ENCODE results near the gene ADAM12. TPM values are rescaled to one million over a fixed set of nuclear protein-coding genes. Genes with fewer than 3 reads are reported as not detected.

Gene ADAM12
- total RNA-seq, 2 experiments from 2014 or later: 0.60 to 1.6 TPM

- Mint-ChIP-seq H3K4me3 (no peak overlapping the region), H3K36me3 (ENCODE audit: low read depth) (no peaks in the 10 kb centered on the region), H3K27ac (no peak overlapping the region), H3K9me3 (ENCODE audit: insufficient read depth) (no peaks in the 10 kb centered on the region), H3K4me1 (ENCODE audit: low read depth) (no peaks in the 10 kb centered on the region), H3K27me3 (ENCODE audit: low read depth) (no peaks in the 10 kb centered on the region)
- CTCF ChIA-PET: no interaction called here
- POLR2A ChIA-PET: no interaction called here
- DNase-seq (no peak), ATAC-seq (no peak)
Observed at GRCh38 chr10:126398924-126399323, 10.6 kb upstream of the ADAM12 start.

GRCh38 chr10:126398383-126398743 is 10.1 kb upstream of the ADAM12 start:
- DNase-seq (no peak), ATAC-seq (no peak)
- POLR2A ChIA-PET: no interaction called here
- Mint-ChIP-seq H3K4me3 (no peak overlapping the region), H3K27me3 (ENCODE audit: low read depth) (no peaks in the 10 kb centered on the region), H3K9me3 (ENCODE audit: insufficient read depth) (no peaks in the 10 kb centered on the region), H3K27ac (no peak overlapping the region), H3K4me1 (ENCODE audit: low read depth) (no peaks in the 10 kb centered on the region), H3K36me3 (ENCODE audit: low read depth) (no peaks in the 10 kb centered on the region)
- CTCF ChIA-PET: no interaction called here

- Mint-ChIP-seq H3K27ac (no peak overlapping the region), H3K4me3 (no peak overlapping the region)
- CTCF ChIA-PET: no interaction called here
Observed at GRCh38 chr10:126397640-126398382, 9.5 kb upstream of the ADAM12 start.

GRCh38 chr10:126397156-126397555 is 8.9 kb upstream of the ADAM12 start:
- H3K27ac Mint-ChIP-seq: no peak overlapping the region
- POLR2A ChIA-PET: no interaction called here

More at GRCh38 chr10:126397640-126398382, 9.5 kb upstream of the ADAM12 start:
- Mint-ChIP-seq H3K36me3 (ENCODE audit: low read depth) (no peaks in the 10 kb centered on the region), H3K9me3 (ENCODE audit: insufficient read depth) (no peaks in the 10 kb centered on the region), H3K27me3 (ENCODE audit: low read depth) (no peaks in the 10 kb centered on the region), H3K4me1 (ENCODE audit: low read depth) (no peaks in the 10 kb centered on the region)
- ATAC-seq: no peak
- no peak for DNase-seq
- POLR2A ChIA-PET: no interaction called here

GRCh38 chr10:126394948-126395347 is 6.7 kb upstream of the ADAM12 start:
- no peak for DNase-seq
- ATAC-seq: no peak
- Mint-ChIP-seq H3K36me3 (ENCODE audit: low read depth) (no peaks in the 10 kb centered on the region), H3K4me1 (ENCODE audit: low read depth) (no peaks in the 10 kb centered on the region), H3K4me3 (no peak overlapping the region), H3K27me3 (ENCODE audit: low read depth) (no peaks in the 10 kb centered on the region), H3K9me3 (ENCODE audit: insufficient read depth) (no peaks in the 10 kb centered on the region), H3K27ac (no peak overlapping the region)
- CTCF ChIA-PET: no interaction called here
- POLR2A ChIA-PET: no interaction called here

More at GRCh38 chr10:126397156-126397555, 8.9 kb upstream of the ADAM12 start:
- Mint-ChIP-seq H3K27me3 (ENCODE audit: low read depth) (no peaks in the 10 kb centered on the region), H3K4me3 (no peak overlapping the region), H3K9me3 (ENCODE audit: insufficient read depth) (no peaks in the 10 kb centered on the region), H3K36me3 (ENCODE audit: low read depth) (no peaks in the 10 kb centered on the region), H3K4me1 (ENCODE audit: low read depth) (no peaks in the 10 kb centered on the region)
- CTCF ChIA-PET: no interaction called here
- DNase-seq (no peak), ATAC-seq (no peak)

- ATAC-seq: no peak
- H3K9me3 Mint-ChIP-seq (ENCODE audit: insufficient read depth): no peaks in the 10 kb centered on the region
- no peak overlapping the region for H3K4me3 Mint-ChIP-seq
- DNase-seq: no peak
- peaks cover 12% of the 10 kb centered on the region for H3K27me3 Mint-ChIP-seq (ENCODE audit: low read depth)
- ChIA-PET CTCF (no interaction called here), POLR2A (no interaction called here)
- H3K27ac Mint-ChIP-seq: no peak overlapping the region
- no peaks in the 10 kb centered on the region for H3K36me3 Mint-ChIP-seq (ENCODE audit: low read depth)
- H3K4me1 Mint-ChIP-seq (ENCODE audit: low read depth): no peaks in the 10 kb centered on the region
Observed at GRCh38 chr10:126393076-126393475, 4.8 kb upstream of the ADAM12 start.

GRCh38 chr10:126392469-126392868 is 4.2 kb upstream of the ADAM12 start:
- no peaks in the 10 kb centered on the region for H3K4me1 Mint-ChIP-seq (ENCODE audit: low read depth)
- no peaks in the 10 kb centered on the region for H3K36me3 Mint-ChIP-seq (ENCODE audit: low read depth)
- no peak overlapping the region for H3K27ac Mint-ChIP-seq
- DNase-seq: no peak
- no peak for ATAC-seq
- ChIA-PET POLR2A (no interaction called here), CTCF (no interaction called here)
- H3K27me3 Mint-ChIP-seq (ENCODE audit: low read depth): peaks cover 12% of the 10 kb centered on the region
- H3K4me3 Mint-ChIP-seq: no peak overlapping the region
- no peaks in the 10 kb centered on the region for H3K9me3 Mint-ChIP-seq (ENCODE audit: insufficient read depth)

- H3K27ac Mint-ChIP-seq: no peak overlapping the region
- peaks cover 16% of the 10 kb centered on the region for H3K27me3 Mint-ChIP-seq (ENCODE audit: low read depth)
- peaks cover 1% of the 10 kb centered on the region for H3K9me3 Mint-ChIP-seq (ENCODE audit: insufficient read depth)
- ChIA-PET POLR2A (no interaction called here), CTCF (no interaction called here)
- ATAC-seq: no peak
- peaks cover 2% of the 10 kb centered on the region for H3K36me3 Mint-ChIP-seq (ENCODE audit: low read depth)
- H3K4me1 Mint-ChIP-seq (ENCODE audit: low read depth): peaks cover 2% of the 10 kb centered on the region
- DNase-seq: no peak
- no peak overlapping the region for H3K4me3 Mint-ChIP-seq
Observed at GRCh38 chr10:126392068-126392467, 3.8 kb upstream of the ADAM12 start.

- DNase-seq (no peak), ATAC-seq (no peak)
- peaks cover 5% of the 10 kb centered on the region for H3K36me3 Mint-ChIP-seq (ENCODE audit: low read depth)
- POLR2A ChIA-PET: no interaction called here
- no peak overlapping the region for H3K4me3 Mint-ChIP-seq
- no peak overlapping the region for H3K27ac Mint-ChIP-seq
- H3K9me3 Mint-ChIP-seq (ENCODE audit: insufficient read depth): peaks cover 6% of the 10 kb centered on the region
- CTCF ChIA-PET: no interaction called here
- peaks cover 5% of the 10 kb centered on the region for H3K4me1 Mint-ChIP-seq (ENCODE audit: low read depth)
- peaks cover 22% of the 10 kb centered on the region for H3K27me3 Mint-ChIP-seq (ENCODE audit: low read depth)
Observed at GRCh38 chr10:126391192-126391885, 3.1 kb upstream of the ADAM12 start.

- H3K4me1 Mint-ChIP-seq (ENCODE audit: low read depth): peaks cover 5% of the 10 kb centered on the region
- H3K4me3 Mint-ChIP-seq: no peak overlapping the region
- H3K36me3 Mint-ChIP-seq (ENCODE audit: low read depth): peaks cover 5% of the 10 kb centered on the region
- no peak overlapping the region for H3K27ac Mint-ChIP-seq
- DNase-seq: no peak
- H3K9me3 Mint-ChIP-seq (ENCODE audit: insufficient read depth): peaks cover 6% of the 10 kb centered on the region
- ATAC-seq: no peak
- ChIA-PET POLR2A (no interaction called here), CTCF (no interaction called here)
- peaks cover 31% of the 10 kb centered on the region for H3K27me3 Mint-ChIP-seq (ENCODE audit: low read depth)
Observed at GRCh38 chr10:126390324-126390723, 2.0 kb upstream of the ADAM12 start.

- ChIA-PET POLR2A (no interaction called here), CTCF (interaction anchor here (0.9 kb wide), 1 partner anchor 9 kb away, joined by 3 read pairs; no protein-coding TSS in a partner anchor)
- Mint-ChIP-seq H3K9me3 (ENCODE audit: insufficient read depth) (peaks cover 6% of the 10 kb centered on the region), H3K4me3 (no peak overlapping the region), H3K36me3 (ENCODE audit: low read depth) (peaks cover 5% of the 10 kb centered on the region), H3K27ac (peak overlapping the region; percentile 60), H3K27me3 (ENCODE audit: low read depth) (peaks cover 31% of the 10 kb centered on the region), H3K4me1 (ENCODE audit: low read depth) (peaks cover 5% of the 10 kb centered on the region)
- ATAC-seq: no peak
- DNase-seq: peak; percentile 37
Observed at GRCh38 chr10:126387041-126387921, 996 bp downstream of the ADAM12 start.

- H3K36me3 Mint-ChIP-seq (ENCODE audit: low read depth): peaks cover 5% of the 10 kb centered on the region
- H3K27ac Mint-ChIP-seq: no peak overlapping the region
- ATAC-seq: no peak
- peaks cover 27% of the 10 kb centered on the region for H3K27me3 Mint-ChIP-seq (ENCODE audit: low read depth)
- H3K9me3 Mint-ChIP-seq (ENCODE audit: insufficient read depth): peaks cover 6% of the 10 kb centered on the region
- no peak overlapping the region for H3K4me3 Mint-ChIP-seq
- POLR2A ChIA-PET: no interaction called here
- DNase-seq: no peak
- H3K4me1 Mint-ChIP-seq (ENCODE audit: low read depth): peaks cover 5% of the 10 kb centered on the region
- CTCF ChIA-PET: no interaction called here
Observed at GRCh38 chr10:126384269-126384873, 3.9 kb downstream of the ADAM12 start.

All from activated CD8-positive, alpha-beta T cell treated with anti-CD3 and anti-CD28 coated beads, Interleukin-2, amount 10 ng/mL, durations not matched to agents 7 days and 5 days (primary cell).